Coronary artery (tissue), 2 donors: ENCODE results near the gene RIN3.

ENCODE experiments used
- DNase-seq: peaks from one replicate; pipeline ENCODE4 v3.0.0-alpha.2; 2017; ENCODE audit warnings: low spot score
- H3K27ac ChIP-seq, 2 donors: fragments of 200-600 bp; sonication (generic); one replicate each; pipeline ENCODE4 v1.5.1; 2016 to 2019
- H3K4me3 ChIP-seq: fragments of 200-600 bp; sonication (generic); 2 replicates; pipeline ENCODE4 v1.5.1; 2016; ENCODE audit warnings: mild to moderate bottlenecking, moderate library complexity
- CTCF ChIP-seq: fragments of 200-600 bp; sonication (generic); IDR thresholded peaks from one replicate; pipeline ENCODE4 v1.5.1; 2019; ENCODE audit warnings: antibody characterized with exemption

RIN3 gene

GRCh38 chr14:92717571-92718042, 204.0 kb downstream of the RIN3 start:
- H3K4me3 ChIP-seq, result no peak overlapping the region
- peak overlapping the region in 1 of 2 donors; percentile 25 for H3K27ac ChIP-seq
- DNase-seq, result peak; percentile 54
- TF ChIP-seq CTCF, result no peak

GRCh38 chr14:92718664-92719063, 205.1 kb downstream of the RIN3 start:
- Histone ChIP-seq H3K27ac (peak overlapping the region in 1 of 2 donors; percentile 78), H3K4me3 (no peak overlapping the region)
- TF ChIP-seq CTCF, result no peak
- peak; percentile 3 for DNase-seq

- no peak for DNase-seq
- TF ChIP-seq CTCF, result no peak
- peak overlapping the region; percentile 25 to 78 for H3K27ac ChIP-seq
- peak overlapping the region; percentile 7 for H3K4me3 ChIP-seq
Observed at GRCh38 chr14:92719421-92719820, 205.8 kb downstream of the RIN3 start.

- H3K4me3 ChIP-seq, result peak overlapping the region; percentile 7
- peak overlapping the region; percentile 25 to 78 for H3K27ac ChIP-seq
- no peak for TF ChIP-seq CTCF
- DNase-seq, result peak; percentile 43
Observed at GRCh38 chr14:92719890-92720323, 206.3 kb downstream of the RIN3 start.

- no peak for TF ChIP-seq CTCF
Observed at GRCh38 chr14:92724516-92725340, 211.1 kb downstream of the RIN3 start.

GRCh38 chr14:92726135-92726932, 212.8 kb downstream of the RIN3 start:
- TF ChIP-seq CTCF, result no peak
- Histone ChIP-seq H3K4me3 (no peak overlapping the region), H3K27ac (peak overlapping the region; percentile 69 to 74)
- peak; percentile 84 for DNase-seq

More at GRCh38 chr14:92724516-92725340, 211.1 kb downstream of the RIN3 start:
- Histone ChIP-seq H3K27ac (peak overlapping the region; percentile 42 to 79), H3K4me3 (peak overlapping the region; percentile 18)
- no peak for DNase-seq
